Testis (tissue), 2 donors: Measurements from ENCODE around the gene AP1M1.

Source experiments
- CTCF ChIP-seq, 3 experiments: fragments of 450-650 bp in 2 of 3; fragments of 200-600 bp in 1 of 3; sonication (generic) in 1 of 3; IDR thresholded peaks; one replicate each; pipeline ENCODE4 v1.5.1; 2016 to 2019; ENCODE audit warnings: antibody characterized with exemption in 3 of 3, mild to moderate bottlenecking in 2 of 3, moderate library complexity in 1 of 3
- POLR2A ChIP-seq: fragments of 450-650 bp; IDR thresholded peaks from one replicate; pipeline ENCODE4 v1.6.1; 2017; ENCODE audit warnings: antibody characterized with exemption, mild to moderate bottlenecking, moderate library complexity

DNA sequence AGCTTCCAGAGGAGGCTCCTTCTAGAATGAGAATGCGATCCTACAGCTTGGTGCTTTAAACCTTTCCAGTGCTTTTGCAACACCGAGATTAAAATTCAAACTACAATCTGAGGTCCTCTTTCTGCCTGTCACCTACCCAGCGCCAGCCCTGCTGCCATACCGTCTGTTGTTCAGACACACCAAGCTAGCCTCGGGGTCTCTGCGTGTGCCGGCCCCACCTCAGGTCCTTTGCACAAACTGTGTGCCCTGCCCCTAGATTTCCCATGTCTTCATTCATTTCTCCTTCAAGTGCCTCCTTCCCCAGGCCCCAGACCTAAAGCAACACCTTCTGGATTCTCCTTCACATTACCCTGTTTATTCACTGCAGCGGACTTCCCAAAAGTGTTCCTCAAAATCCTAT lies 43.2 kb upstream of the AP1M1 start:
- TF ChIP-seq CTCF (IDR thresholded peaks at IDR 0.05) (no peak), POLR2A (no peak)
